Transverse colon (tissue), 3 donors: ENCODE measurements around the gene MPIG6B.

Source experiments
- CTCF ChIP-seq, 5 experiments: fragments of 200-600 bp in 3 of 5; fragments of 450-650 bp in 2 of 5; sonication (generic) in 3 of 5; IDR thresholded peaks; 1 replicate in 2 of 5; 2 replicates in 3 of 5; pipeline ENCODE4 v1.5.1; 2016 to 2017; ENCODE audit warnings: antibody characterized with exemption in 5 of 5, inconsistent platforms in 3 of 5, mild to moderate bottlenecking in 2 of 5, moderate library complexity in 1 of 5
- EP300 ChIP-seq: sonication (generic); formaldehyde crosslinking; IDR thresholded peaks from one replicate; pipeline ENCODE4 v1.6.1; 2017; ENCODE audit warnings: antibody characterized with exemption, low read depth
- POLR2A ChIP-seq: fragments of 450-650 bp; IDR thresholded peaks from one replicate; pipeline ENCODE4 v1.6.1; 2016; ENCODE audit warnings: antibody characterized with exemption, mild to moderate bottlenecking, moderate library complexity

DNA sequence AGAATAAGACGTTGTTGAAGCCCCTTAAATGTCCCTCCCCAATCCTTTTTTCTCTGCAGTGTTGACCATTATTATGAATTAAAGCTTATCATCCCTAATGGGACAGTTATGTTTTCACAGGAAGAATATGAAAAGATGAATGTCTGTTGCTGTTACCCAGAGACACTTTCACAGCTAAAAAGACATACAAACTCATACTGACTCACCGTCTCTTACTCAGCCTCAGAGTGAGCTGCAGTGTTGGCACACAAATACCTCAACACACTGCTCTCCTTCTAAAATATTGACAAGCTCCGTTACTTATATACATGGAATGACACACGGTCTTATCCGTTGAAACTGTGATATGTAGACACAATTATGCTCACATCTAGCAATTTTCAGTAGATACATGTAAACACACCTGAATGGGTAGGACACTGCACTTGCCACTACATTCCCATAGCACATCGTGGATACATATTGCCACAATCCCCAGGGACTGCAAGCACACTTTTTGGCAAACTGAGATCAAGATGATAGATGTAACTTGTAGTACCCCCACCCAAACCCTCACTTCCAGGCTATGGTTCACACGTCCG is 29.7 kb downstream of the MPIG6B start:
- TF ChIP-seq POLR2A (no peak), CTCF (IDR thresholded peaks at IDR 0.05) (no peak), EP300 (no peak)
